Measurements from ENCODE around the gene PRTN3. TPM values are rescaled to one million over a fixed set of nuclear protein-coding genes. Genes with fewer than 3 reads are reported as not detected.

Gene PRTN3
- total and polyA plus RNA-seq, 2 of the 4 experiments (the other 2 are of a cell fraction), result not detected

DNA sequence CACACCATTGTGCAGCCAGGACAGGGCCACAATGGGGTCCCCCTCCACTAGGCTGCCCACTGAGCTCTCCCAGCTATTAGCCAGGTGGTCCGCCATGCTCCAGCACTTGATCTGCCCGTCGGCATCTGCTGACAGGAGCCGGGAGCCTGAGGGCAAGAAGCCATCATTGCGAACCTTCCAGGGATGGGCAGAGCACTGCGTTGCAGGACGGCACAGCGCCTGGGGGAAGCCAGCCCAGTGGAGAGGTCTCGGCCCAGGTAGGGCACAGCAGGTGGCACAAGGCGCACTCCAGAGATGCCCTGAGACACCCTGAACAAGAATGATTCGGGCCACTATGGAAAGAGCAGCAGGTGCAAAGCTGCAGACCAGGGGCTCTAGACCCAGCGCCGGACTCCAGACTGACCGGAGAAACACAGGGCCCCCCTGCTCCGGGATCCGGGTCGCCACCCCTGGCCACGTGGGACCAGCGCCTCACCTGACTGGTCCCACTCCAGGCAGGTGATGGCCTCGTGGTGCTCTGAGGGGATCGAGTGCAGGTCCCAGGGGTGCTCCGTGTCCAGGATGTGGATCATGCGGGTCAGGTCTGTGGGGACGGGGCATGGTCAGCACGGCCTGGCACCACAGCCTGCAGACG, 49.0 kb downstream of the PRTN3 start:
- Histone ChIP-seq H2BK15ac (ENCODE audit: low read depth, low read length) (no peak overlapping the region), H4K5ac (ENCODE audit: low read depth, low read length) (no peak overlapping the region), H2BK120ac (ENCODE audit: low read depth, low read length) (no peak overlapping the region), H3K23ac (ENCODE audit: low read depth, low read length) (no peak overlapping the region), H4K91ac (ENCODE audit: insufficient read depth, low read depth, low read length) (no peak overlapping the region), H3K27ac (ENCODE audit: insufficient read depth, low read length) (no peak overlapping the region), H3K56ac (ENCODE audit: extremely low read depth, insufficient read depth, low read length) (no peak overlapping the region), H4K20me1 (ENCODE audit: insufficient read depth, low read length) (peaks cover 6% of the 10 kb centered on the region), H4K8ac (ENCODE audit: low read depth in 2 of 2, low read length in 2 of 2) (no peak overlapping the region), H2BK5ac (ENCODE audit: low read depth, low read length, poor library complexity, severe bottlenecking) (no peak overlapping the region), H3K36me3 (ENCODE audit: control insufficient read depth, insufficient read depth, low read length) (peaks cover 46% of the 10 kb centered on the region), H3K4me3 (ENCODE audit: insufficient read depth, low read depth, low read length) (no peak overlapping the region), H2AK9ac (replicated peaks; ENCODE audit: low read depth, low read length, poor library complexity) (no peak overlapping the region), H2AFZ (replicated peaks; ENCODE audit: low read length, poor library complexity) (peak overlapping the region; percentile 23), H3K9me1 (ENCODE audit: insufficient read depth, low read length) (peaks cover 2% of the 10 kb centered on the region; the same call in 1 of the 2 replicates), H2BK20ac (ENCODE audit: low read depth, low read length) (no peak overlapping the region), H3K79me1 (ENCODE audit: low read depth in 1 of 2, low read length in 2 of 2) (peaks cover 13 to 39% of the 10 kb centered on the region in 2 experiments; a peak in 3 of 4 replicates), H3K4me2 (ENCODE audit: low read depth, low read length) (no peak overlapping the region), H3K4ac (ENCODE audit: low read depth, low read length) (no peak overlapping the region), H2AK5ac (ENCODE audit: low read depth, low read length) (no peak overlapping the region), H3K18ac (ENCODE audit: low read depth, low read length) (no peak overlapping the region), H3K4me1 (ENCODE audit: control insufficient read depth, insufficient read depth, low read length) (no peaks in the 10 kb centered on the region), H3K9me3 (ENCODE audit: control insufficient read depth, insufficient read depth, low read length) (no peaks in the 10 kb centered on the region), H3K14ac (replicated peaks; ENCODE audit: low read depth, low read length) (no peak overlapping the region), H3K27me3 (ENCODE audit: control insufficient read depth, insufficient read depth, low read length) (no peaks in the 10 kb centered on the region), H3K9ac (ENCODE audit: low read depth, low read length) (no peak overlapping the region)
- ChIA-PET CTCF (no interaction called here), POLR2A (ENCODE audit: unreplicated experiment) (no interaction called here)
- intact Hi-C loops (cut with micrococcal nuclease) (no loop called here), dilution Hi-C loops (cut with HindIII; ENCODE audit: low sequenced_read_pairs, unreplicated experiment) (no loop called here), in situ Hi-C loops (cut with MboI; ENCODE audit: low sequenced_read_pairs) (no loop called here)
- DNase-seq (no peak), ATAC-seq (ENCODE audit: low read depth) (no peak)
- 92% methylated on average over 24 of the region's 26 CpGs; no CpG with 5 or more reads in 1 of the 2 experiments for WGBS, 2 experiments (ENCODE audit: extremely low coverage in 2 of 2, insufficient read length in 1 of 2)
- TF ChIP-seq MAZ (IDR thresholded peaks at IDR 0.05; ENCODE audit: borderline replicate concordance, low read depth, low read length), result no peak
- no peak for TF ChIP-seq RAD21 (IDR thresholded peaks at IDR 0.05; ENCODE audit: low read length)
- no peak for TF ChIP-seq MXI1 (IDR thresholded peaks at IDR 0.05; ENCODE audit: borderline replicate concordance, low read depth, low read length)
- TF ChIP-seq, protein P1, sequence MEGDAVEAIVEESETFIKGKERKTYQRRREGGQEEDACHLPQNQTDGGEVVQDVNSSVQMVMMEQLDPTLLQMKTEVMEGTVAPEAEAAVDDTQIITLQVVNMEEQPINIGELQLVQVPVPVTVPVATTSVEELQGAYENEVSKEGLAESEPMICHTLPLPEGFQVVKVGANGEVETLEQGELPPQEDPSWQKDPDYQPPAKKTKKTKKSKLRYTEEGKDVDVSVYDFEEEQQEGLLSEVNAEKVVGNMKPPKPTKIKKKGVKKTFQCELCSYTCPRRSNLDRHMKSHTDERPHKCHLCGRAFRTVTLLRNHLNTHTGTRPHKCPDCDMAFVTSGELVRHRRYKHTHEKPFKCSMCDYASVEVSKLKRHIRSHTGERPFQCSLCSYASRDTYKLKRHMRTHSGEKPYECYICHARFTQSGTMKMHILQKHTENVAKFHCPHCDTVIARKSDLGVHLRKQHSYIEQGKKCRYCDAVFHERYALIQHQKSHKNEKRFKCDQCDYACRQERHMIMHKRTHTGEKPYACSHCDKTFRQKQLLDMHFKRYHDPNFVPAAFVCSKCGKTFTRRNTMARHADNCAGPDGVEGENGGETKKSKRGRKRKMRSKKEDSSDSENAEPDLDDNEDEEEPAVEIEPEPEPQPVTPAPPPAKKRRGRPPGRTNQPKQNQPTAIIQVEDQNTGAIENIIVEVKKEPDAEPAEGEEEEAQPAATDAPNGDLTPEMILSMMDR (conservative IDR thresholded peaks at IDR 0.05; ENCODE audit: low read depth, low read length), result no peak
- no TSS peak for BruUV-seq (replicated peaks)
